ENCODE measurements around the gene ATL1.

- TF ChIP-seq, protein P1, sequence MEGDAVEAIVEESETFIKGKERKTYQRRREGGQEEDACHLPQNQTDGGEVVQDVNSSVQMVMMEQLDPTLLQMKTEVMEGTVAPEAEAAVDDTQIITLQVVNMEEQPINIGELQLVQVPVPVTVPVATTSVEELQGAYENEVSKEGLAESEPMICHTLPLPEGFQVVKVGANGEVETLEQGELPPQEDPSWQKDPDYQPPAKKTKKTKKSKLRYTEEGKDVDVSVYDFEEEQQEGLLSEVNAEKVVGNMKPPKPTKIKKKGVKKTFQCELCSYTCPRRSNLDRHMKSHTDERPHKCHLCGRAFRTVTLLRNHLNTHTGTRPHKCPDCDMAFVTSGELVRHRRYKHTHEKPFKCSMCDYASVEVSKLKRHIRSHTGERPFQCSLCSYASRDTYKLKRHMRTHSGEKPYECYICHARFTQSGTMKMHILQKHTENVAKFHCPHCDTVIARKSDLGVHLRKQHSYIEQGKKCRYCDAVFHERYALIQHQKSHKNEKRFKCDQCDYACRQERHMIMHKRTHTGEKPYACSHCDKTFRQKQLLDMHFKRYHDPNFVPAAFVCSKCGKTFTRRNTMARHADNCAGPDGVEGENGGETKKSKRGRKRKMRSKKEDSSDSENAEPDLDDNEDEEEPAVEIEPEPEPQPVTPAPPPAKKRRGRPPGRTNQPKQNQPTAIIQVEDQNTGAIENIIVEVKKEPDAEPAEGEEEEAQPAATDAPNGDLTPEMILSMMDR (IDR thresholded peaks at IDR 0.05), result no peak
- no peak for TF ChIP-seq REST (IDR thresholded peaks at IDR 0.05; ENCODE audit: insufficient read depth in 1 of 2, low read depth in 2 of 2, low read length in 1 of 2)
These were observed 9.7 kb upstream of the ATL1 start for GRCh38 chr14:50550294-50550693.

All from Panc1 (cell line).